Liver (tissue), 2 donors: ENCODE measurements around the gene ADAMTS7.

ENCODE experiments used
- FOXA2 ChIP-seq: IDR thresholded peaks from 2 replicates; pipeline ENCODE4 v1.6.1; 2016; ENCODE audit warnings: antibody characterized with exemption
- TF ChIP-seq, protein P1 (sequence below): fragments of 150-350 bp; IDR thresholded peaks from 2 replicates; pipeline ENCODE4 v1.5.1; 2017; ENCODE audit warnings: improper control_type of control experiment, low read depth, low read length; ENCODE audit not compliant: missing input control
- donor health status: healthy.

DNA sequence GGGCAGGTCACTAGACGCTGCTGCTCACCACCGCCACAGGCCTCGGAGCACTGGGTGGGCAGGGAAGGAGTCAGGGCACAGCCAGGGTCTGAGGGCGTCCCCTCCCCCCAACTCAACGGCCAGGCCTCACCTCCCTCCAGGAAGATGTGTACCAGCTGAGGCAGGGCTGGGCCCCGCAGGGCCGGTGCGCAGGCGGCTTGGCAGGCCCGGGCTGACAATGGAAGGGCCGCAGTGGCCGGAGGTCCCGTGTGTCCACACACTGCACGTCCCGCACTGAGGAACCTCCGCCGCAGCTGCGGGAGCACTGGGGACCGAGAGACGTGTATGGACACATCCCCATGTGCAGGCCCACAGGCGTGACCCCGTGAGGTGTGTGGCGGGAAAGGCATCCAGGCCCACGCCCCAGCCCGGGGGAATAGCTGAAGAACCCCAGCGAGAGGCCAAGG lies 47.4 kb downstream of the ADAMTS7 start:
- no peak for TF ChIP-seq FOXA2
- TF ChIP-seq, protein P1, sequence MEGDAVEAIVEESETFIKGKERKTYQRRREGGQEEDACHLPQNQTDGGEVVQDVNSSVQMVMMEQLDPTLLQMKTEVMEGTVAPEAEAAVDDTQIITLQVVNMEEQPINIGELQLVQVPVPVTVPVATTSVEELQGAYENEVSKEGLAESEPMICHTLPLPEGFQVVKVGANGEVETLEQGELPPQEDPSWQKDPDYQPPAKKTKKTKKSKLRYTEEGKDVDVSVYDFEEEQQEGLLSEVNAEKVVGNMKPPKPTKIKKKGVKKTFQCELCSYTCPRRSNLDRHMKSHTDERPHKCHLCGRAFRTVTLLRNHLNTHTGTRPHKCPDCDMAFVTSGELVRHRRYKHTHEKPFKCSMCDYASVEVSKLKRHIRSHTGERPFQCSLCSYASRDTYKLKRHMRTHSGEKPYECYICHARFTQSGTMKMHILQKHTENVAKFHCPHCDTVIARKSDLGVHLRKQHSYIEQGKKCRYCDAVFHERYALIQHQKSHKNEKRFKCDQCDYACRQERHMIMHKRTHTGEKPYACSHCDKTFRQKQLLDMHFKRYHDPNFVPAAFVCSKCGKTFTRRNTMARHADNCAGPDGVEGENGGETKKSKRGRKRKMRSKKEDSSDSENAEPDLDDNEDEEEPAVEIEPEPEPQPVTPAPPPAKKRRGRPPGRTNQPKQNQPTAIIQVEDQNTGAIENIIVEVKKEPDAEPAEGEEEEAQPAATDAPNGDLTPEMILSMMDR: no peak
